Activated B cell treated with CpG ODN at 0.5 μM for 24 hours (primary cell): ENCODE measurements around the gene ADGRG3. TPM values are rescaled to one million over a fixed set of nuclear protein-coding genes. Genes with fewer than 3 reads are reported as not detected.

Experiments
- ATAC-seq: fragments of 200-7000 bp; cut with Tn5 transposase; one replicate; pipeline ENCODE4 v1.10.0; 2021; ENCODE audit warnings: low read depth, mild to moderate bottlenecking, moderate library complexity
- CTCF ChIA-PET: fragments of 350-600 bp; sonication (Branson Sonifier 250); formaldehyde crosslinking; loops from one replicate; lab custom pipeline; 2021; ENCODE audit warnings: antibody characterized with exemption; lab: Charles Lee
- POLR2A ChIA-PET: fragments of 350-600 bp; sonication (Branson Sonifier 250); formaldehyde crosslinking; loops from one replicate; lab custom pipeline; 2021; ENCODE audit warnings: antibody characterized with exemption; lab: Charles Lee
- DNase-seq: peaks from one replicate; pipeline ENCODE4 v3.0.0; 2022
- H3K27ac Mint-ChIP-seq: one replicate; pipeline ENCODE4 v1.8.0; 2020; ENCODE audit warnings: mixed read lengths
- H3K27me3 Mint-ChIP-seq: one replicate; pipeline ENCODE4 v1.8.0; 2021; ENCODE audit warnings: mixed read lengths
- H3K36me3 Mint-ChIP-seq: one replicate; pipeline ENCODE4 v1.8.0; 2021; ENCODE audit warnings: low read depth, mixed read lengths
- H3K4me1 Mint-ChIP-seq: one replicate; pipeline ENCODE4 v1.8.0; 2021; ENCODE audit warnings: mixed read lengths
- H3K4me3 Mint-ChIP-seq: one replicate; pipeline ENCODE4 v1.8.0; 2020; ENCODE audit warnings: mild to moderate bottlenecking, mixed read lengths
- H3K9me3 Mint-ChIP-seq: one replicate; pipeline ENCODE4 v1.8.0; 2020; ENCODE audit warnings: mixed read lengths
- CTCF ChIP-seq: fragments of 200-600 bp; IDR thresholded peaks from one replicate; pipeline ENCODE4 v1.8.0; 2022; ENCODE audit warnings: antibody characterized with exemption, mild to moderate bottlenecking
- intact Hi-C: fragments of 100-400 bp; cut with micrococcal nuclease; formaldehyde crosslinking; loops from one replicate; pipeline ENCODE4 v1.15.1; 2024
- total RNA-seq: library from RNA; stranded (reverse); gene quantifications from 2 replicates; pipeline ENCODE4 v1.2.3, GENCODE V29; 2022

Gene ADGRG3
- total RNA-seq, 1 donor from 2014 or later: not detected

- intact Hi-C loops: no loop called here
- POLR2A ChIA-PET: no interaction called here
- H3K4me3 Mint-ChIP-seq: no peak overlapping the region
- no peak for ATAC-seq
- no peak overlapping the region for H3K27ac Mint-ChIP-seq
- DNase-seq: no peak
- H3K27me3 Mint-ChIP-seq: no peaks in the 10 kb centered on the region
- CTCF ChIA-PET: no interaction called here
- no peaks in the 10 kb centered on the region for H3K4me1 Mint-ChIP-seq
- H3K9me3 Mint-ChIP-seq: no peaks in the 10 kb centered on the region
- no peaks in the 10 kb centered on the region for H3K36me3 Mint-ChIP-seq
- TF ChIP-seq CTCF: no peak
Measured at GRCh38 chr16:57679016-57679415, 10.9 kb downstream of the ADGRG3 start.

GRCh38 chr16:57679767-57680482 lies 11.8 kb downstream of the ADGRG3 start:
- POLR2A ChIA-PET: no interaction called here
- H3K4me3 Mint-ChIP-seq: no peak overlapping the region
- CTCF ChIA-PET: no interaction called here
- DNase-seq (no peak), ATAC-seq (no peak)
- TF ChIP-seq CTCF: no peak
- no peak overlapping the region for H3K27ac Mint-ChIP-seq
- no peaks in the 10 kb centered on the region for H3K9me3 Mint-ChIP-seq
- no peaks in the 10 kb centered on the region for H3K36me3 Mint-ChIP-seq
- intact Hi-C loops: no loop called here
- no peaks in the 10 kb centered on the region for H3K4me1 Mint-ChIP-seq
- H3K27me3 Mint-ChIP-seq: no peaks in the 10 kb centered on the region

GRCh38 chr16:57680842-57681375 lies 12.8 kb downstream of the ADGRG3 start:
- ATAC-seq: no peak
- intact Hi-C loops: no loop called here
- TF ChIP-seq CTCF: no peak

GRCh38 chr16:57681950-57682728 lies 14.0 kb downstream of the ADGRG3 start:
- no peaks in the 10 kb centered on the region for H3K27me3 Mint-ChIP-seq
- H3K36me3 Mint-ChIP-seq: no peaks in the 10 kb centered on the region
- no peak for TF ChIP-seq CTCF
- CTCF ChIA-PET: no interaction called here
- H3K27ac Mint-ChIP-seq: no peak overlapping the region
- H3K9me3 Mint-ChIP-seq: no peaks in the 10 kb centered on the region
- ATAC-seq (no peak), DNase-seq (no peak)
- no peak overlapping the region for H3K4me3 Mint-ChIP-seq
- intact Hi-C loops: no loop called here
- POLR2A ChIA-PET: no interaction called here
- no peaks in the 10 kb centered on the region for H3K4me1 Mint-ChIP-seq

More at GRCh38 chr16:57680842-57681375, 12.8 kb downstream of the ADGRG3 start:
- Mint-ChIP-seq H3K4me1 (no peaks in the 10 kb centered on the region), H3K4me3 (no peak overlapping the region), H3K27ac (no peak overlapping the region), H3K9me3 (no peaks in the 10 kb centered on the region), H3K36me3 (no peaks in the 10 kb centered on the region), H3K27me3 (no peaks in the 10 kb centered on the region)
- POLR2A ChIA-PET: interaction anchor here (0.7 kb wide), 1 partner anchor 28 kb away, joined by 7 read pairs; no protein-coding TSS in a partner anchor
- DNase-seq: no peak
- CTCF ChIA-PET: no interaction called here
